ENCODE data around the gene SWT1. TPM values are rescaled to one million over a fixed set of nuclear protein-coding genes. Genes with fewer than 3 reads are reported as not detected.

Gene SWT1
- total and polyA plus RNA-seq, 2 experiments from 2014 or later: 3.4 to 9.5 TPM

- Histone ChIP-seq H2AFZ (peak overlapping the region; percentile 4), H4K20me1 (ENCODE audit: insufficient read depth, poor library complexity, severe bottlenecking) (peaks cover 54% of the 10 kb centered on the region), H3K9me2 (replicated peaks; ENCODE audit: insufficient read depth) (no peaks in the 10 kb centered on the region)
Observed at GRCh38 chr1:185315445-185316071, 158.6 kb downstream of the SWT1 start.

GRCh38 chr1:185316163-185317033 is 159.4 kb downstream of the SWT1 start:
- peak overlapping the region; percentile 70 for H2AFZ ChIP-seq
- H3K27ac ChIP-seq: peak overlapping the region; percentile 99
- peaks cover 53% of the 10 kb centered on the region for H3K79me2 ChIP-seq
- TF ChIP-seq EZH2 (IDR thresholded peaks at IDR 0.05; ENCODE audit: borderline replicate concordance) (no peak), CTCF (IDR thresholded peaks at IDR 0.05; ENCODE audit: poor library complexity) (peak; percentile 12)
- under 1% methylated on average over 79 of the region's 88 CpGs for WGBS (ENCODE audit: low lambda C conversion rate, missing lambda C conversion rate)
- DNase-seq (ENCODE audit: low spot score): peak; percentile 93
- no peaks in the 10 kb centered on the region for H3K9me3 ChIP-seq (ENCODE audit: low read depth)
- no peaks in the 10 kb centered on the region for H3K9me2 ChIP-seq (replicated peaks; ENCODE audit: insufficient read depth)
- H4K20me1 ChIP-seq (ENCODE audit: insufficient read depth, poor library complexity, severe bottlenecking): peaks cover 46% of the 10 kb centered on the region
- peak overlapping the region; percentile 83 for H3K4me2 ChIP-seq
- H3K4me1 ChIP-seq (ENCODE audit: insufficient read depth): peaks cover 39% of the 10 kb centered on the region
- H3K4me3 ChIP-seq: peak overlapping the region; percentile 84
- H3K36me3 ChIP-seq (replicated peaks; ENCODE audit: insufficient read depth, low read depth): no peaks in the 10 kb centered on the region
- H3K27me3 ChIP-seq: no peaks in the 10 kb centered on the region

More at GRCh38 chr1:185315445-185316071, 158.6 kb downstream of the SWT1 start:
- H3K27me3 ChIP-seq: no peaks in the 10 kb centered on the region
- TF ChIP-seq EZH2phosphoT487 (IDR thresholded peaks at IDR 0.05; ENCODE audit: low read depth, severe bottlenecking, unreplicated experiment): no peak
- TF ChIP-seq EZH2 (IDR thresholded peaks at IDR 0.05; ENCODE audit: borderline replicate concordance): no peak
- no peak for TF ChIP-seq CTCF (IDR thresholded peaks at IDR 0.05; ENCODE audit: poor library complexity)
- H3K9me3 ChIP-seq (ENCODE audit: low read depth): no peaks in the 10 kb centered on the region
- H3K4me3 ChIP-seq: peak overlapping the region; percentile 84
- H3K79me2 ChIP-seq: peaks cover 62% of the 10 kb centered on the region
- H3K36me3 ChIP-seq (replicated peaks; ENCODE audit: insufficient read depth, low read depth): no peaks in the 10 kb centered on the region
- peak; percentile 36 for DNase-seq (ENCODE audit: low spot score)
- 3% methylated on average over 8 of the region's 8 CpGs for WGBS (ENCODE audit: low lambda C conversion rate, missing lambda C conversion rate)
- H3K27ac ChIP-seq: peak overlapping the region; percentile 99
- H3K4me1 ChIP-seq (ENCODE audit: insufficient read depth): peaks cover 39% of the 10 kb centered on the region
- H3K4me2 ChIP-seq: peak overlapping the region; percentile 83

- TF ChIP-seq EZH2 (IDR thresholded peaks at IDR 0.05; ENCODE audit: borderline replicate concordance) (no peak), CTCF (IDR thresholded peaks at IDR 0.05; ENCODE audit: poor library complexity) (peak; percentile 39), EZH2phosphoT487 (IDR thresholded peaks at IDR 0.05; ENCODE audit: low read depth, severe bottlenecking, unreplicated experiment) (no peak)
- peaks cover 45% of the 10 kb centered on the region for H3K79me2 ChIP-seq
- H3K9me2 ChIP-seq (replicated peaks; ENCODE audit: insufficient read depth): no peaks in the 10 kb centered on the region
- peak within 1 kb of the TSS; percentile 74 for H2AFZ ChIP-seq
- H3K27ac ChIP-seq: peak within 1 kb of the TSS; percentile 99
- H4K20me1 ChIP-seq (ENCODE audit: insufficient read depth, poor library complexity, severe bottlenecking): peaks cover 37% of the 10 kb centered on the region
- no peaks in the 10 kb centered on the region for H3K27me3 ChIP-seq
- H3K4me1 ChIP-seq (ENCODE audit: insufficient read depth): peaks cover 32% of the 10 kb centered on the region
- peak within 1 kb of the TSS; percentile 83 for H3K4me2 ChIP-seq
- 2% methylated on average over 49 of the region's 80 CpGs for WGBS (ENCODE audit: low lambda C conversion rate, missing lambda C conversion rate)
- DNase-seq (ENCODE audit: low spot score): peak; percentile 96
- H3K36me3 ChIP-seq (replicated peaks; ENCODE audit: insufficient read depth, low read depth): no peaks in the 10 kb centered on the region
- H3K4me3 ChIP-seq: peak within 1 kb of the TSS; percentile 84
- H3K9me3 ChIP-seq (ENCODE audit: low read depth): no peaks in the 10 kb centered on the region
Observed at GRCh38 chr1:185317034-185317885, 160.3 kb downstream of the SWT1 start, which contains the start of gene IVNS1ABP. IVNS1ABP (minus strand) TSS chr1:185317243; CDS start chr1:185309493, 7,750 bp downstream.
